HG03108 (cell line): Measurements from ENCODE around the gene EPHA6.
"Not testable (repeated sequence)": the region's sequence is repeated elsewhere in the genome, so short reads cannot be mapped to it uniquely, and the experiment has no call there.

Experiments used
- ATAC-seq: cut with Tn5 transposase; IDR thresholded peaks from one replicate; pipeline ENCODE4 v1.9.1; 2021; ENCODE audit warnings: moderate library complexity; ENCODE audit not compliant: unreplicated experiment

EPHA6 gene

GRCh38 chr3:96900566-96900965, 86.2 kb downstream of the EPHA6 start:
- no peak for ATAC-seq

- no peak for ATAC-seq
These were observed 101.1 kb downstream of the EPHA6 start for GRCh38 chr3:96915445-96915844.

DNA sequence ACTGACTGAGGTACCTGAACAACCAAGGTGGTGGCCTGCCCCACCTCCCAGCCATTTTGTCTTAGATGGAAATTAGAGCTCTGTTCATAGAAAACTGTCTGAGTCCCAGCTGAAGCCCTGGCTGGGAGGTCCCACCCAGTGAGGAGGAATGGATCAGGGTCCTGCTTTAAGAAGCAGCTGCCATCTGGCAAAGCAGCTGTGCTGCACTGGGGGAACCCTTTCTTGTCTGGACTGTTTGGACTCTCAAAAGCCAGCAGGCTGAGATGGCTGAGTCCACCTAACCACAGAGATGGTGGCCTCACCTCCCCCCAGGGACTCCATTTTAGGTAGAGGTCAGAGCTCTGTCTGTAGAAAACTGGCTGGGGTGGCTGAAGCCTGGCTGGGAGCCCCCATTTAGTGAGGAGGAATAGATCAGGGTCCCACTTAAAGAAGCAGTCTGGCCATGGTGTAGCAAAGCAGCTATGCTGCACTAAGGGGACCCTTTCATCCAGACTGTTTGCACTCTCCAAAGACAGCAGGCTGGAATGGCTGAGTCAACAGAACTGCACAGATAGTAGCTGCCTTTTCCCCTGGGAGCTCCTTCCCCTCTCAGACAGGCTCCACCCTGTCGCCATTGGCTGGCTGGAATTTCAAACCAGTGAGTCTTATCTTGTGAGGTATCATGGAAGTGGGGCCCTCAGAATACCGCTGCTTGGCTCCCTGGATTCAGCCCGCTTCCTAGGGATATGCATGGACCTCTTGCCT, 116.9 kb downstream of the EPHA6 start:
- ATAC-seq = no peak

GRCh38 chr3:96942131-96942530, 127.7 kb downstream of the EPHA6 start:
- ATAC-seq = not testable (repeated sequence)

- no peak for ATAC-seq
These were observed 144.5 kb downstream of the EPHA6 start for GRCh38 chr3:96958856-96959255.

DNA sequence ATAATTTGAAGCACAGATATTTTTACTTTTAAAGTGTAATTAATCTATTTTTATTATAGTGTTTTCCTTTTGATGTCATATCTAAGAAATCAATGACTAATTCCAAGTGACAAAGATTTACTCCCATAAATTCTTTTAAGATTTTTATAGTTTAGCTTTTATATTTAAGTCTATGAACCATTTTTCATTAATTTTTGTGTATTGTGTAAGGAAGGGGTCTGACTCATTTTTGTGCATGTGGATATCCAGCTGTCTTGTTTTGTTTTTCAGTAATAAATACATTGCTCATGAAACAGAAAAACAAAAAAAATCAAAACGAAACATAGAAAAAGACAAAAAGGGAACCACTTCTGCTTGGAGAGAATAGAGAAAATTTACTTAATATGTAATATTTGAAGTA, 145.1 kb downstream of the EPHA6 start:
- ATAC-seq = no peak

- ATAC-seq = no peak
These were observed 145.7 kb downstream of the EPHA6 start for GRCh38 chr3:96959901-96960641.

DNA sequence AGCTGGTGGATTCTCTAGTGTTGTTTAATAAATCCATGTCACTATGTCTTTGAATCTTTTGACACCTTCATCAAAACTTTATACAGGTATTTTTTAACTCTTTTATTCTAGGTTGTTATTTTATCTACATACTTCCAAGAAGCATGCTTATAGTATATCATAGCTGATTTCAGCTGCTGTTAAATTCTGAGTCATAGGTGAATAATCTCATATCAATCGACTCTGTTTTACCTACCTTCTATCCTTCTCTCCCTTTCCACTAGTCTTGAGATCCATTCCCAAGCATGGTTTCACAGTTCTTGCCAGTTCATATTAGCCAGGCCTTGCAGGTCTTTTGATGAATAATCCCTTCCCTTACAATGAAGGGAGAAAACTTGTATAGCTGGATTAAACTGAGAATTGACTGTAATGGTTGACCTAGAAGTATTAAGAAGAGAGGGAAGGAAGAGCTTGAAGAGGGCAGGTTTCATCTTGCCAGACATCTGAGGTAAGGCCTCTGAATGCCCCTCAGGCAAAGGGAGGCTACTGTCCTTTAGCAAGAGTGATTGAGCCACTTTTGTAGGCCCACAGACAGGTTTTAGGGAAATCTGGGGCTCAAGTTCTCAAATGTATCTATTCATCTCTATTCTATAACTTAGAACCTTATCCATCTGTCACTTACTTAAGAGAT, 146.4 kb downstream of the EPHA6 start:
- no peak for ATAC-seq

- ATAC-seq = no peak
These were observed 147.2 kb downstream of the EPHA6 start for GRCh38 chr3:96961576-96961975.

DNA sequence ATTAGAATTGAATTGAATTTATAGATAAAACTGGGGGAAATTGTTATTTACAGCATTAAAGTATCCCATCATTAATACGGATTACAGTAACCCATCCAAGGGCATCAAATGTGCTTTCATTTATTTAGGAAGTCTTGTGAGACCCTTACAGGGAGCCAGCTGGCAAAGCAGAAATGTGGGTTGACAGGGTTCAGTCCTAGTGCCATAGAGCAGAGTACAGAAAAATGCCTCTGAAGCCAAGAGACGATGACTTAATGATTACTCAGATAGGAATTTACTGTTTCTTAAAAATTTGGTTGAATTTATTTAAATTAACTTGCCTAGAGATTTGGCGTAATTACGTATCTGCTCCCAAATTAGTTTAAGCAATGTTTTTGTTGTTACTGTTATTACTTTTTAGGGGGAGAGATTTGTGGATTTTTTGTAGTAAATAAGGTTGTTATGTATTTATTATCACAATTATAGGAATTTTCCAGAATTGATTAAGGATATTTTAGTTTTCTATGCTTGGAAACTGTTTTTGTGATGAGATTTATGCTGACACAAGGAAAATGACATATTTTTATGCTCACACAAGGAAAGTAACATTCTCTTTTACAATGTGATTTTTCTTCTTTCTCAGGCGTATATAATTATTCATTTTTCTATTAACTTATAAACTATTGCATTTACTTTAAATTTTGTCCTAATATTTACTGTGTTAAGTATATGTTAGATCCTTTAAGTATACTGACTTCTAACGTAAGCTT, 152.0 kb downstream of the EPHA6 start:
- ATAC-seq = no peak

- ATAC-seq = no peak
These were observed 155.8 kb downstream of the EPHA6 start for GRCh38 chr3:96970211-96970610.

DNA sequence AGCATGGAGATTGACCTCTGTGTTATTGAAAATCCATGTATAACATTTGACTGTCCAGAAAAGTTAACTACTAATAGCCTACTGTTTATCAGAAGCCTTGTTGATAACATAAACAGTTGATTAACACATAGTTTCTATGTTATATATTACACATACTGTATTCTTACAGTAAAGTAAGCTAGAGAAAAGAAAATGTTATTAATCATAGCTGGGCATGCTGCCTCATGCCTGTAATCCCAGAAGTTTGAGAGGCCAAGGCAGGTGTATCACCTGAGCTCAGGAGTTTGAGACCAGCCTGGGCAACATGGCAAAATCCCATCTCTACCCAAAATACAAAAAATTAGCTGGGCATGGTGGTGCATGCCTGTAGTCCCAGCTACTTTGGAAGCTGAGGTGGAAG, 163.3 kb downstream of the EPHA6 start:
- no peak for ATAC-seq

DNA sequence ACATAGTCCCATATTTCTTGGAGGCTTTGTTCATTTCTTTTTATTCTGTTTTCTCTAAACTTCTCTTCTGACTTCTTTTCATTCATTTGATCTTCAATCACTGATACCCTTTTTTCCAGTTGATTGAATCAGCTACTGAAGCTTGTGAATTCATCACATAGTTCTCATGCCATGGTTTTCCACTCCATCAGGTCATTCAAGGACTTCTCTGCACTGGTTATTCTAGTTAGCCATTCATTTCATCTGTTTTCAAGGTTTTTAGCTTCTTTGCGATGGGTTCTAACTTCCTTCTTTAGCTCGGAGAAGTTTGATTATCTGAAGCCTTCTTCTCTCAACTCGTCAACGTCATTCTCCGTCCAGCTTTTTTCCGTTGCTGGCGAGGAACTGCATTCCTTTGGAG, 169.3 kb downstream of the EPHA6 start:
- ATAC-seq = not testable (repeated sequence)

GRCh38 chr3:96986241-96986640, 171.8 kb downstream of the EPHA6 start:
- ATAC-seq = no peak

- ATAC-seq = no peak
These were observed 176.8 kb downstream of the EPHA6 start for GRCh38 chr3:96991231-96991630.

GRCh38 chr3:96991800-96992365, 177.5 kb downstream of the EPHA6 start:
- ATAC-seq = no peak

GRCh38 chr3:96994988-96995387, 180.6 kb downstream of the EPHA6 start:
- ATAC-seq = no peak

DNA sequence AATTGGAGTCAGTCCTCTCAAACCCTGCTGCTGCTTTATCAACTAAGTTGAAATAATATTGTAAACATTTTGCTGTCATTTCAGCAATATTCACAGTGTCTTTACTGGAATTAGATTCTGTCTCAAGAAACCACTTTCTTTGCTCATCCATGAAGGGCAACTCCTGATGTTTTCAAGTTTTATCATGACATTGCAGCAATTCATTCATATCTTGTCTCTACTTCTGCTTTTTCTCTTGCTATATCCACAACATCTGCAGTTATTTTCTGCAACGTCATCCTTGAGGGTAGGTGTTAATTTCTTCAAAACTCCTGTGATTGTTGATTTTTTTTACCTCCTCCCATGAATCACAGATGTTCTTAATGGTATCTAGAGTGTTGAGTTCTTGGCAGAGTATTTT, 181.6 kb downstream of the EPHA6 start:
- no peak for ATAC-seq

GRCh38 chr3:97001611-97002010, 187.2 kb downstream of the EPHA6 start:
- ATAC-seq = no peak

DNA sequence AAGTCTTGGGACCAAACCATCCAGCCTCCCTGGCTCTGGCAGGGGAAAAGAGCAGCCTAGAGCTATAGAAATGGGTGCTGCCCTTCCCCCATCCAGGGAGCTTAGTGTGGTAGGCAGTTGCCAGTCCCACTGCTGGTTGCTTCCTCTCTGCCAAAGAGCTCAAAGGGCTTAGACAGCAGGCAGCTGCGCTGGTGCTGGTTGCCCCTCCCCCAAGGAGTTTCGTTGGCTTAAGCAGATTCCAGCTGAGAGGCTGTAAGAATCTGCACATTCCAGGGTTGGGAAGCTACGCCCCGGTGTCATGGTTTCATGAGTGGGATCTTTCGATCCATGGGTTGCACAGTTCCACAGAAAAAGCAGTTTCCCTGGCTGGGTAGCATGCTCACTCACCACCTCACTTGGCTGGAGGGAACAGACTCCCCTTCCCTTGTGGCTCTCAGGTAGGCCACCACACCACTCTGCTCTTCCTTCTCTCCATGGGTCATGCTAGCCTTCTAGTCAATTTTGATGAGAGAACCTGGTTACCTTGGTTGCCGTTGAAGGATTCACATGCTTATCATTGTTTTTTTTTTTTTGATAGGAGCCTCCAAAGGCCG, 195.1 kb downstream of the EPHA6 start:
- no peak for ATAC-seq
